Kidney glomerular epithelial cell (primary cell): ENCODE results near the gene LDLRAD3.
"Not testable (repeated sequence)": the region's sequence is repeated elsewhere in the genome, so short reads cannot be mapped to it uniquely, and the experiment has no call there.

Experiments used
- DNase-seq: peaks from one replicate; lab custom pipeline; 2025; lab: John Stamatoyannopoulos, UW

The LDLRAD3 gene

GRCh38 chr11:36019005-36019596, 75.2 kb downstream of the LDLRAD3 start:
- no peak for DNase-seq

GRCh38 chr11:36019722-36020121, 75.9 kb downstream of the LDLRAD3 start:
- no peak for DNase-seq

GRCh38 chr11:36022882-36023281, 79.0 kb downstream of the LDLRAD3 start:
- no peak for DNase-seq

GRCh38 chr11:36023922-36024321, 80.1 kb downstream of the LDLRAD3 start:
- no peak for DNase-seq

GRCh38 chr11:36024716-36025115, 80.9 kb downstream of the LDLRAD3 start:
- DNase-seq = no peak

GRCh38 chr11:36026315-36026968, 82.6 kb downstream of the LDLRAD3 start:
- DNase-seq = no peak

GRCh38 chr11:36027731-36028130, 83.9 kb downstream of the LDLRAD3 start:
- no peak for DNase-seq

- no peak for DNase-seq
These were observed 85.8 kb downstream of the LDLRAD3 start for GRCh38 chr11:36029616-36030015.

GRCh38 chr11:36030731-36031281, 86.9 kb downstream of the LDLRAD3 start:
- no peak for DNase-seq

GRCh38 chr11:36033082-36033751, 89.4 kb downstream of the LDLRAD3 start:
- DNase-seq = no peak

- DNase-seq = no peak
These were observed 90.1 kb downstream of the LDLRAD3 start for GRCh38 chr11:36033936-36034335.

- peak; percentile 65 for DNase-seq
These were observed 90.9 kb downstream of the LDLRAD3 start for GRCh38 chr11:36034551-36035331.

- DNase-seq = no peak
These were observed 91.6 kb downstream of the LDLRAD3 start for GRCh38 chr11:36035454-36035853.

GRCh38 chr11:36035999-36036398, 92.1 kb downstream of the LDLRAD3 start:
- no peak for DNase-seq

- peak; percentile 56 for DNase-seq
These were observed 93.2 kb downstream of the LDLRAD3 start for GRCh38 chr11:36037031-36037430.

- no peak for DNase-seq
These were observed 94.7 kb downstream of the LDLRAD3 start for GRCh38 chr11:36038541-36038940.

- no peak for DNase-seq
These were observed 95.6 kb downstream of the LDLRAD3 start for GRCh38 chr11:36039471-36039870.

- no peak for DNase-seq
These were observed 98.2 kb downstream of the LDLRAD3 start for GRCh38 chr11:36041988-36042611.

- DNase-seq = no peak
These were observed 100.8 kb downstream of the LDLRAD3 start for GRCh38 chr11:36044636-36045035.

GRCh38 chr11:36045945-36046344, 102.1 kb downstream of the LDLRAD3 start:
- not testable (repeated sequence) for DNase-seq

- DNase-seq = no peak
These were observed 103.1 kb downstream of the LDLRAD3 start for GRCh38 chr11:36046932-36047331.

- DNase-seq = no peak
These were observed 103.5 kb downstream of the LDLRAD3 start for GRCh38 chr11:36047344-36047743.
